Keratinocyte (primary cell): Measurements from ENCODE around the gene RASIP1. TPM values are rescaled to one million over a fixed set of nuclear protein-coding genes. Genes with fewer than 3 reads are reported as not detected.

Experiments used
- DNase-seq: peaks from one replicate; pipeline ENCODE4 v3.0.0-alpha.2; 2011; ENCODE audit warnings: low read depth, missing footprints, low spot score
- FAIRE-seq: peaks from 2 replicates; lab custom pipeline; 2011; peaks lifted over from hg19 to GRCh38; lab: Jason Lieb, UNC
- H2AFZ ChIP-seq: 2 replicates; pipeline ENCODE4 v1.6.0; 2012; ENCODE audit warnings: low read length, control low read depth, inconsistent platforms; ENCODE audit not compliant: control insufficient read depth
- H3K27ac ChIP-seq: 2 replicates; pipeline ENCODE4 v1.5.1; 2011; ENCODE audit warnings: low read length; ENCODE audit not compliant: control insufficient read depth, insufficient read depth
- H3K27me3 ChIP-seq: 3 replicates; pipeline ENCODE4 v1.6.0; 2011; ENCODE audit warnings: low read length; ENCODE audit not compliant: control insufficient read depth, insufficient read depth; ENCODE audit errors: extremely low read depth
- H3K36me3 ChIP-seq, 2 experiments: 2 replicates in 1 of 2; 3 replicates in 1 of 2; pipeline ENCODE4 v1.5.1; 2011; ENCODE audit warnings: low read length in 2 of 2, mild to moderate bottlenecking in 1 of 2; ENCODE audit not compliant: control insufficient read depth in 2 of 2, insufficient read depth in 2 of 2; ENCODE audit errors: extremely low read depth in 1 of 2
- H3K4me1 ChIP-seq: 3 replicates; pipeline ENCODE4 v1.5.1; 2011; ENCODE audit warnings: low read length; ENCODE audit not compliant: control insufficient read depth, insufficient read depth; ENCODE audit errors: extremely low read depth
- H3K4me2 ChIP-seq: 3 replicates; pipeline ENCODE4 v1.6.0; 2011; ENCODE audit warnings: low read depth, low read length; ENCODE audit not compliant: control insufficient read depth, insufficient read depth; ENCODE audit errors: extremely low read depth
- H3K4me3 ChIP-seq, 3 experiments: fragments of 200-600 bp in 1 of 3; sonication (generic) in 1 of 3; 2 replicates in 2 of 3; 3 replicates in 1 of 3; pipeline ENCODE4 v1.5.1; 2011 to 2016; ENCODE audit warnings: low read length in 3 of 3, mild to moderate bottlenecking in 3 of 3, control low read depth in 2 of 3, inconsistent platforms in 1 of 3, low read depth in 1 of 3, mixed read lengths in 1 of 3, mixed run types in 1 of 3, moderate library complexity in 1 of 3; ENCODE audit not compliant: control insufficient read depth in 2 of 3, insufficient read depth in 2 of 3; ENCODE audit errors: extremely low read depth in 1 of 3
- H3K79me2 ChIP-seq: 2 replicates; pipeline ENCODE4 v1.6.0; 2012; ENCODE audit warnings: low read length; ENCODE audit not compliant: control insufficient read depth, insufficient read depth
- H3K9ac ChIP-seq: 3 replicates; pipeline ENCODE4 v1.6.0; 2011; ENCODE audit warnings: low read length; ENCODE audit not compliant: control insufficient read depth, insufficient read depth; ENCODE audit errors: extremely low read depth
- H3K9me1 ChIP-seq: 3 replicates; pipeline ENCODE4 v1.6.0; 2011; ENCODE audit warnings: low read length; ENCODE audit not compliant: control insufficient read depth, insufficient read depth; ENCODE audit errors: extremely low read depth
- H3K9me3 ChIP-seq: 2 replicates; pipeline ENCODE4 v1.5.1; 2012; ENCODE audit warnings: low read depth, low read length; ENCODE audit not compliant: control insufficient read depth
- H4K20me1 ChIP-seq: 3 replicates; pipeline ENCODE4 v1.6.0; 2011; ENCODE audit warnings: low read length; ENCODE audit not compliant: control insufficient read depth, insufficient read depth; ENCODE audit errors: extremely low read depth
- CTCF ChIP-seq, 3 experiments: IDR thresholded peaks in 1 of 3; conservative IDR thresholded peaks in 1 of 3; optimal IDR thresholded peaks in 1 of 3; 2 replicates in 2 of 3; 3 replicates in 1 of 3; pipeline versions ENCODE3 to v1.5.1; 2011; ENCODE audit warnings: low read length in 3 of 3, mild to moderate bottlenecking in 3 of 3, moderate library complexity in 2 of 3, control low read depth in 1 of 3, inconsistent platforms in 1 of 3; ENCODE audit not compliant: insufficient read depth in 2 of 3; ENCODE audit errors: extremely low read depth in 1 of 3
- EZH2 ChIP-seq: IDR thresholded peaks from one replicate; pipeline ENCODE4 v1.6.1; 2012; ENCODE audit warnings: inconsistent platforms, mild to moderate bottlenecking, low read length, moderate library complexity
- dilution Hi-C: fragments of 300-500 bp; cut with MboI; formaldehyde crosslinking; loops from one replicate; pipeline ENCODE4 v1.7.0; 2020; ENCODE audit warnings: low sequenced_read_pairs; ENCODE audit not compliant: extremely low pct_ligation_motif_present
- polyA plus RNA-seq, 5 experiments: library from polyadenylated mRNA; depleted of rRNA in 3 of 5; stranded (reverse) in 3 of 5; stranded (forward) in 1 of 5; unstranded in 1 of 5; fragments of >200 nt; gene quantifications; 1 replicate in 1 of 5; 2 replicates in 3 of 5; 3 replicates in 1 of 5; pipeline versions ENCODE4 v1.2.1 to v1.2.3, GENCODE V29; 2011 to 2012; ENCODE audit warnings: missing spikeins in 2 of 5, low read depth in 1 of 5, low replicate concordance in 1 of 5

RASIP1 gene
- polyA plus RNA-seq, 1 donor (not counting 4 experiments of a cell fraction or from before 2014, with no cell fraction given), result 2.3 TPM

- H3K4me1 ChIP-seq, result peaks cover 16% of the 10 kb centered on the region
- peak overlapping the region; percentile 66 for H2AFZ ChIP-seq
- H3K79me2 ChIP-seq, result no peaks in the 10 kb centered on the region
- peak overlapping the region; percentile 74 for H3K4me2 ChIP-seq
- peak in 1 of 3 experiments; percentile 67 for TF ChIP-seq CTCF (optimal IDR thresholded peaks at IDR 0.05 in 1 of 3, IDR thresholded peaks at IDR 0.05 in 1 of 3, conservative IDR thresholded peaks at IDR 0.05 in 1 of 3; ENCODE audit: extremely low read depth in 1 of 3, insufficient read depth in 2 of 3, low read length in 3 of 3)
- TF ChIP-seq EZH2, result no peak
- no peaks in the 10 kb centered on the region for H3K27me3 ChIP-seq
- H3K4me3 ChIP-seq, result peak overlapping the region; percentile 34 to 53 (median 53)
- H3K9me3 ChIP-seq, result no peaks in the 10 kb centered on the region
- H3K27ac ChIP-seq, result no peak overlapping the region
- dilution Hi-C loops, result no loop called here
- no peaks in the 10 kb centered on the region for H3K9me1 ChIP-seq
- FAIRE-seq (no peak), DNase-seq (peak; percentile 74)
- H3K9ac ChIP-seq, result peak overlapping the region; percentile 47
- no peaks in the 10 kb centered on the region for H3K36me3 ChIP-seq
- H4K20me1 ChIP-seq, result no peaks in the 10 kb centered on the region
Measured at GRCh38 chr19:48738557-48739403, 1.6 kb downstream of the RASIP1 start.

GRCh38 chr19:48737360-48737998 lies 2.9 kb downstream of the RASIP1 start:
- no peak overlapping the region for H2AFZ ChIP-seq
- TF ChIP-seq EZH2, result no peak
- no peak for TF ChIP-seq CTCF (optimal IDR thresholded peaks at IDR 0.05 in 1 of 3, IDR thresholded peaks at IDR 0.05 in 1 of 3, conservative IDR thresholded peaks at IDR 0.05 in 1 of 3; ENCODE audit: extremely low read depth in 1 of 3, insufficient read depth in 2 of 3, low read length in 3 of 3)
- no peak overlapping the region for H3K9ac ChIP-seq
- no peaks in the 10 kb centered on the region for H3K36me3 ChIP-seq
- H3K4me1 ChIP-seq, result peaks cover 16% of the 10 kb centered on the region
- no peak overlapping the region for H3K27ac ChIP-seq
- H3K9me3 ChIP-seq, result no peaks in the 10 kb centered on the region
- H3K27me3 ChIP-seq, result no peaks in the 10 kb centered on the region
- H3K4me2 ChIP-seq, result no peak overlapping the region
- FAIRE-seq (no peak), DNase-seq (no peak)
- dilution Hi-C loops, result no loop called here
- no peaks in the 10 kb centered on the region for H4K20me1 ChIP-seq
- H3K9me1 ChIP-seq, result no peaks in the 10 kb centered on the region
- H3K79me2 ChIP-seq, result no peaks in the 10 kb centered on the region
- no peak overlapping the region for H3K4me3 ChIP-seq
